ENCODE results near the gene CPNE5. TPM values are rescaled to one million over a fixed set of nuclear protein-coding genes. Genes with fewer than 3 reads are reported as not detected.

CPNE5 gene
- total RNA-seq, 1 experiment from 2014 or later: not detected

DNA sequence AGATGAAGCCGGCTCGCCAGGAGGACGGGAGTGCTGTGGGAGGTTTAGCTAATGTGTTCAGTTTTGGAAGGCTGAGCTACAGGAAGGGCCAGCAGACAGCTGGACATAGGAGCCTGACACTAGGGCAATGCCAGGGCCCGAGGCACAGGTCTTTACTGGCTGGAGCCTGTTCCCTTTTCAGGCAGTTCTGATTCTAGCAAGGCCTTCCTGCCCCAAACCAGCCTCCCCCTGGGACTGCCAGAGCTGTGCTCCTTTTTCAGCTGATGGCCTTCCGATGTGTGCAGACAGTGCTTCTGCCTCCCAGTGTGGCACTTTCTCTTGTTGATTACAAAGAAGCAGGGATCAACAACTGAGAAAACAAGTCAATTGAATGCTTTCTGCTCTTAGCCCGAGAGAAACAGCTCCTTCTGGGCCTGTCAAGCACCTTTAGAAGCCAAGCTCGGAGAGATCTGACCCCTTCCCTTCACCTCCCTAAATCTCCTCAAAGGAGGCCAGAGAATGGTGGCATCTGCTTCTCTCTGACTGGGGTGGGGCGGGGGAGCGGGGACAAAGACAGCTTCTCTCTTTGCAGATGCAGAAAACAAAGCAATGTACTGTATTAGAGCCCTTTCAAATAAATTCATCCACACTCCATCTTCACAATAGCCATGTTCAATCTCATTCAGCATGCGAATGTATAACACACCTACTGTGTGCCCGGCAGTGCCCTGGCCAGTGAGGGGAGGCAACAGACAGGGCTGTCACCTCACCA, 78.4 kb downstream of the CPNE5 start:
- Histone ChIP-seq H3K4me2 (ENCODE audit: low read length) (no peak overlapping the region), H3K79me2 (ENCODE audit: low read length) (no peaks in the 10 kb centered on the region), H3K9me3 (ENCODE audit: low read length) (no peaks in the 10 kb centered on the region), H3K27ac (ENCODE audit: low read length) (no peak overlapping the region), H3K9ac (ENCODE audit: low read length) (no peak overlapping the region), H3F3A (ENCODE audit: low read length, unreplicated experiment) (no peaks in the 10 kb centered on the region), H3K4me3 (ENCODE audit: low read length) (no peak overlapping the region), H4K20me1 (ENCODE audit: low read length) (no peaks in the 10 kb centered on the region), H3K27me3 (ENCODE audit: low read length) (no peaks in the 10 kb centered on the region), H3K4me1 (ENCODE audit: insufficient read depth, low read length) (peaks cover 17% of the 10 kb centered on the region), H2AFZ (ENCODE audit: low read length) (no peak overlapping the region), H3K9me2 (replicated peaks; ENCODE audit: low read length) (no peaks in the 10 kb centered on the region), H3K36me3 (ENCODE audit: low read depth, low read length) (no peaks in the 10 kb centered on the region)
- TF ChIP-seq, protein P1, sequence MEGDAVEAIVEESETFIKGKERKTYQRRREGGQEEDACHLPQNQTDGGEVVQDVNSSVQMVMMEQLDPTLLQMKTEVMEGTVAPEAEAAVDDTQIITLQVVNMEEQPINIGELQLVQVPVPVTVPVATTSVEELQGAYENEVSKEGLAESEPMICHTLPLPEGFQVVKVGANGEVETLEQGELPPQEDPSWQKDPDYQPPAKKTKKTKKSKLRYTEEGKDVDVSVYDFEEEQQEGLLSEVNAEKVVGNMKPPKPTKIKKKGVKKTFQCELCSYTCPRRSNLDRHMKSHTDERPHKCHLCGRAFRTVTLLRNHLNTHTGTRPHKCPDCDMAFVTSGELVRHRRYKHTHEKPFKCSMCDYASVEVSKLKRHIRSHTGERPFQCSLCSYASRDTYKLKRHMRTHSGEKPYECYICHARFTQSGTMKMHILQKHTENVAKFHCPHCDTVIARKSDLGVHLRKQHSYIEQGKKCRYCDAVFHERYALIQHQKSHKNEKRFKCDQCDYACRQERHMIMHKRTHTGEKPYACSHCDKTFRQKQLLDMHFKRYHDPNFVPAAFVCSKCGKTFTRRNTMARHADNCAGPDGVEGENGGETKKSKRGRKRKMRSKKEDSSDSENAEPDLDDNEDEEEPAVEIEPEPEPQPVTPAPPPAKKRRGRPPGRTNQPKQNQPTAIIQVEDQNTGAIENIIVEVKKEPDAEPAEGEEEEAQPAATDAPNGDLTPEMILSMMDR (conservative IDR thresholded peaks at IDR 0.05; ENCODE audit: low read depth, low read length): no peak
- TF ChIP-seq EZH2phosphoT487 (IDR thresholded peaks at IDR 0.05; ENCODE audit: borderline replicate concordance, low read length) (no peak), EZH2 (IDR thresholded peaks at IDR 0.05; ENCODE audit: low read length, unreplicated experiment) (no peak)
- ChIA-PET POLR2A (ENCODE audit: unreplicated experiment) (interaction anchor here (0.6 kb wide), 1 partner anchor 82 kb away, joined by 4 read pairs; the partner anchor contains the start of gene CDKN1A), CTCF (no interaction called here)
- DNase-seq: no peak
- BruUV-seq (replicated peaks): no TSS peak
- ATAC-seq: no peak
- intact Hi-C loops (cut with micrococcal nuclease): loop anchor here (10.0 kb wide), 1 partner anchor 454 kb away; no protein-coding TSS in a partner anchor

DNA sequence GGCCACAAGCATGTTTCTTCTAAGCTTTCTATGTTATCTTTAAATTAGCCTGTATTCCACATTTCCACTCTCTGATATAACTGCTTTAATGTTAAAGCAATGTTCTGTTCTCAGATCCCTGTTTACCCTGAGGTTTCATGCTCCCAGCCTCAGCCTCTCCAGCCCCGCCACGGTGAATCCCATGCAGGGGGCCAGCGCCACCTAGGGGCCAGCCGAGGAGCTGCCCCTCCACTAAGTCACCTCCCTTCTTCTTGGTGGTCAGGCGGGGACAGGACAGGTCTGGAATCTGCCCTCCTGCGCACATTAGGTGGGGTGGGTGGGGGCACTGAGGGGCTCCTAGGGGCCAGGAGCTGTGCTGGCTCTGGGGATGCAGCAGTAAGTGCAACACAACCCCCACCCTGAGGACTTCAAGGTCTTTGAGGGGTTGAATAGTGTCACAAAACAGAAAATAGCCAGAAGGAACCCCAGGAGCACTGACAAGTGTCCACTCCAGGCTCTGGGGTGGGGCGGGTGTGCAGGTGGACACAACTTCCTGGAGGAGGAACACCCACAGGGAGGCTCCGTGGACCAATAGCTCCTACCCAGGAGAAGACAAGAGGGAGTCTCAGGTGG, 80.0 kb downstream of the CPNE5 start:
- CTCF ChIA-PET: interaction anchor here (0.6 to 1.5 kb wide), 6 partner anchors 23 to 144 kb away, joined by 3 to 12 read pairs (median 5); no protein-coding TSS in a partner anchor
- no peak overlapping the region for H2AFZ ChIP-seq (ENCODE audit: low read length)
- H3K4me3 ChIP-seq (ENCODE audit: low read length): no peak overlapping the region
- no peaks in the 10 kb centered on the region for H3F3A ChIP-seq (ENCODE audit: low read length, unreplicated experiment)
- H4K20me1 ChIP-seq (ENCODE audit: low read length): no peaks in the 10 kb centered on the region
- H3K79me2 ChIP-seq (ENCODE audit: low read length): no peaks in the 10 kb centered on the region
- peak; percentile 93 for ATAC-seq
- H3K4me2 ChIP-seq (ENCODE audit: low read length): peak overlapping the region; percentile 21; the same call in 1 of the 2 replicates
- no peaks in the 10 kb centered on the region for H3K27me3 ChIP-seq (ENCODE audit: low read length)
- no peak overlapping the region for H3K9ac ChIP-seq (ENCODE audit: low read length)
- POLR2A ChIA-PET (ENCODE audit: unreplicated experiment): interaction anchor here (0.5 kb wide), 1 partner anchor 122 kb away, joined by 5 read pairs; no protein-coding TSS in a partner anchor
- H3K9me2 ChIP-seq (replicated peaks; ENCODE audit: low read length): no peaks in the 10 kb centered on the region
- H3K9me3 ChIP-seq (ENCODE audit: low read length): no peaks in the 10 kb centered on the region
- peaks cover 25% of the 10 kb centered on the region for H3K4me1 ChIP-seq (ENCODE audit: insufficient read depth, low read length)
- no peaks in the 10 kb centered on the region for H3K36me3 ChIP-seq (ENCODE audit: low read depth, low read length)
- TF ChIP-seq EZH2 (IDR thresholded peaks at IDR 0.05; ENCODE audit: low read length, unreplicated experiment): no peak
- TF ChIP-seq, protein P1 (conservative IDR thresholded peaks at IDR 0.05; ENCODE audit: low read depth, low read length): peak; percentile 98
- no peak for TF ChIP-seq EZH2phosphoT487 (IDR thresholded peaks at IDR 0.05; ENCODE audit: borderline replicate concordance, low read length)
- intact Hi-C loops (cut with micrococcal nuclease): loop anchor here (1.0 to 2.0 kb wide), 3 partner anchors 77 to 142 kb away; no protein-coding TSS in a partner anchor
- H3K27ac ChIP-seq (ENCODE audit: low read length): no peak overlapping the region
- peak; percentile 83 for DNase-seq
- BruUV-seq (replicated peaks): no TSS peak
